Amniotic epithelial cell (primary cell): Measurements from ENCODE around the gene WDR91.

Experiments
- DNase-seq: peaks from one replicate; pipeline ENCODE4 v3.0.0-alpha.2; 2010; ENCODE audit warnings: low read depth

Gene WDR91

DNA sequence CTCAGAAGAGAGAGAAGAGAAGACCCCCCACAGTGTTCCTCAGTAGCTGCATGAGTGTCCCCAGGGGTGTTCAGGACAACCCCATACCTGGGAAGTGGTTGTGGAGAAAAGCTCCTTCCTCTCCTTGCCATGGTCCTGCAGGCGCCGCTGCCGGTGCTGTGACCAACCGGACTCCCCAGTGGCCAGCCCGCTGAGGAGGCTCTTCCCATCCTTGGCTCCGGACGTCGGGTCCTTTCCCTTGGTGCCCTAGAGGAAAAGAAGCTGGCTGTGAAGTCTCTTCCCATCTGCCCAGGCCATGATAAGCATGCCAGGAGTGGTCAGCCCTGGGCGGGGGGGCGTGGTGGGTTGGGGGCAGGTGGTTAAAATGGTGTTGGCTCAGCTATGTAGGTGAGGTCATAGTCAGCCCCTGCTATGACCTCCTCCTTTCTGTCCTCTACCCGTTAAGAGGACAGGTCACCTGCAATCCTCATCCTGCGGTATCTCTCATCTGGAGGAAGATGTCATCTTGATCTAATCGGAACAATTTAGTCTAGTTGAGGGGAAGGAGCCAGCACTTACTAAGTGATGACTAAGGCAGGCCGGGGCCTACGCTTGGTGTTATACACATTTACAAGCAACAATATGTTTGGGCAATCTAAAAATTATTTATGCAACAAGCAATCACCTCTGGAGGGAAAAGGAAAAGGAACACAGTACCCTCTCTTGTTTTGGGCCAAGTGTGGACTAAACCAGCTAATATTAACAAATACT is 13.2 kb downstream of the WDR91 start:
- DNase-seq = peak; percentile 55

DNA sequence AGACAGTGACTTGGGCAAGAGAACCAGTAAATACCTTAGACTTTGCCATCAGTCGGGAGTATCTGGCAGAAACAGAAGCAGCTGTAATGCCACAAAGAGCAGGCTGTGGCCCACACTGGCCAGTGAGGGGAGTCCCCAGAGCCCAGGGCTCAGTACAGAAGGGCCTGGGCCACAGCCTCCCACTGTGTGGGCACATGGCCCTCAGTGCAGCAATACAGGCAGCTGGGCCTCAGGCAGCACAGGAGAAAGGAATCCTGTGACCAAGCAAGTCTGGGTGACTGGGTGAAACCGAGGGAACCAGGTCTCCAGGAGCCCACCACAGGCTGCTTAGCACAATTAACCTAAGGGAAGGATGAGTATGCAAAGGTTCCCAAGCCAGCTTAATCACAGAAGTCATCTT is 14.0 kb downstream of the WDR91 start:
- DNase-seq = no peak

DNA sequence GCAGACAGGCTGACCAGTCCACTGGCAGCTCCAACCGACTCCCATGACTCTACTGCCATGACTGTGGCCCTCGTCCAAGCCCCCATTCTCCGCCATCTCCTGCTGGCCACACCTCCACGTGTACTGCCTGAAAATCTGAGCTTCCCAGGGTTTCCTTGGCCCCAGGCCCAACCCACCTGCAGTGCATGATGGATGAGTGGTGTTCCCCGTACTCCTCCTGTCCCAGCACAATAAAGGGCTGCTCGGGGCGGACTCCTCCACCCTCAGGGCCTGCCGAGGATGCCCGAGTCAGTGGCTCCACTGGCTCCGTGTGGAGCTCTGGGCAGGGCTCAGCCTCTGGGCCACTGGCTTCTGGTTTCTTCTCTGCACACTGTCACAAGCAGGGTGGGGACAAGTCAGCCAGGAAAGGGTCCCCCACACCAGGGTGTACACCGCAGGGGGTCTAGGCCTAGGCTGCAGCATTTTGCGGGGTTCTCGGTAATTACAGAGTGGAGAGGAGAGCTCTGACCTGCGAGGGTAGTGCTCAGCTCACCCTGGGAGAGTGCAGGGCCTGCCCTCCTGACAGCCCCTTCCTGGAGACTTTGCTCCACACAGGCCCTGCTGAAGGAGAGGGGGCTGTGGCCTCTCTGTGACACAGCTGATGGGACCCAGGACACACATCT is 15.2 kb downstream of the WDR91 start:
- DNase-seq = no peak

DNA sequence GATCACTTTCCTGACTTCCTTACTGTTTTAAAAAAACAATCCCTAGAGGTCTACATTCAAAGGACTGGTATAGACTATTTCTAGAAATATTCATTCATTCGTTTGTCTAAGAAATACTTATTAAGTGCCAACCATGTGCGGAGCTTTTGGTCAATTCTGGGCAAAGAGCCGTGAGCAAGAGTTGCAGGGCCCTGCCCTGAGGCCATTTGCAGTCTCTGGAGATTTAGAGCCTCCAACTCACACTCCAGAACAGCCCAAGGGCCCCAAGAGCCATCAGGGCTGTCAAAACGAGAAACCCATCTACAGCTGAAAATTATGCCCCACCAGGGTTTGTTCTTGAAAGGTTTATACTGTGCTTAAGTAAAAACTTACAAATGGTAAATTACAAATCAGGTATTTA is 16.2 kb downstream of the WDR91 start:
- DNase-seq = no peak

DNA sequence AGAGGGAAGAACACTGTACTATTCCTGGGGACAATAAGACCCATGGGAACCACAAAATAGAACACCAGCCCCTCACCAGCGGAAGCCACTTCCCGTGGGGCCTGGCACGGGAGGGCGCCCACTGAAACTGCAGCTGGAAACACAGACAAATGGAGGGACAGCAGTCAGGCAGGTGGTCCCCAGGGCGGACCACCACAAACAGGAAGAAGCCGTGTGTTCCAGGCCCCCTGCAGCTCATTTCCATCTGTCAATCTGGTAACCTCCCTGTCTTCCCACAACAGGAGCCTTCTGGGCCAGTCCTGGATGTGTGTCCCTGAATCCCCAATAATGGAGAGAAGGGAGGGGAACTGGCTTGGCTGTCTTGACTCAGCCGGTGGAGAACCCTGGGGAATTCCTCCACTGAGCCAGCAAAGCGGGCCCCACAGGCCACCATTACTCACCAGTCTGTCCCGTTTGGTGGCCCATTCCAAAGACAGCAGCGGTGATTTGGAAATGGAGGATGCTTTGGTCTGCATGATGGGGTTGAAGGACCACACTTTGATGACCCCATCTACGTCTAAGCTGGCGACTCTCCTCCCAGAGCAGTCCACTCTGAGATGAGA is 16.7 kb downstream of the WDR91 start:
- no peak for DNase-seq

DNA sequence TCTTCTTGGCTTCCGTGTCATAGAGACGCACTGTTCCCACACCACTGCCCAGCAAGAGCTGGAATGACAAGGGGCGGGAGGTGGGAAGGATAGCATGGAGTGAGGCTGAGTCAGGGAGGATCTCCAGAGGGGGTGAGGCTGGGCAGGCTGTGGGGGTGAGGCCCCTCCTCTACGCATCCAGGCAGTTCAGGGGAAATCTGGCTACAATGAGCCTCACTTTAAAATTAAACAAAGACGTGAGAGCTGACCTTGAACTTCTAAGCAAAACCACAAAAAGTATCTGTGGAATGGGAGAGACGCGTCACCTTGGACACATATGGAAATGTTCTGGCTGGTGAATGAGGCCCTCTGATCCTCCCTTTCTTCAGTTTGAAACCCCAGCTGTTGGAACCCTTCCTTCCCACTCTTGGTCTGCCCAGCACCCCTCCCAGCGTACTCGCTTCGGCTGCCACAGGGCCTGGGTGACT is 17.7 kb downstream of the WDR91 start:
- DNase-seq = peak; percentile 98

DNA sequence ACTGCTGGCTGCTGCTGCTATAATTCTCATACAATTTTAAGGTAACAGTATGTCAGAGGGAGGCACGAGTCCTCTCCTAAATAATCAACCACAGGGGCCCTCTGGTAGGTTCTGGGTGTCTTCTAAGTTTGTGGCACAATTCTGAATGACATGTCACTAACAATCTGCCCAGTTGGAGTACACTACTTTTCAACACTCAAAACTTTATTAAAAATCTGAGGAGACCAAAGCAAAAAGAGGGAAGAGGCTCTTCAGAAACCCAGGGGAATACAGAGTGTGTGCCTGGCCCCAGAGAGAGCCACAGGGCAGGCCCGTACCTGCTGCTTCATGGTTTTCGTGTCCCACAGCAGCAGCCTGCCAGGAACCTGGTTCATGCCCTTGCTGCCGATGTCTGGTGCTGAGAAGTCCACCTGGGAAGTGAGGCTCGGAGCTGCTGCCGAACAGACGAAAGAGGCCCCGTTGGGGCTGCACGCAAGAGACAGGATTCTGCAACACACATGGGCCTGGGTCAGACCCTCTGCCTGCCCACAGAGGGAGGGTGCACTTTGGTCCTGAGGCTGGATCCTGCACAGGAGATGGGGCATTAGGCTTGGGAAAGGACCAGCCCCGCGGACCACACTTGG is 18.3 kb downstream of the WDR91 start:
- no peak for DNase-seq

DNA sequence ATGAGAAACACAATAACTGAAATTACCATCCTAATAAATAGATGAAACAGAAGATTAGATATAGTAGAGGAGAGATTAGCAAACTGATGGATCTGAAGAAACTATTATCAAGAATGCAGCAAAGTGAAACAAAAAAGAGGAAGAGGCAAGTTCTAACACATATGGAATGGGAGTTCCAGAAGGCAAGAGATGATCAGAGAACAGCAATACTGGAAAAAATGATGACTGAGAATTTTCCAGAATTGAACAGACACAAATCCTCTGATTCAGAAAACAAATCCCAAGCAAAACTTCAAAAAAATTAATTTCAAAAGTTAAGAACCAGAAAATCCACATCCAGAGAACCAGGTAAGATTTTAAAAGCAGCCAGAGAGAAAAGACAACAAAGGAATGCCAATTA is 20.6 kb downstream of the WDR91 start:
- no peak for DNase-seq

DNA sequence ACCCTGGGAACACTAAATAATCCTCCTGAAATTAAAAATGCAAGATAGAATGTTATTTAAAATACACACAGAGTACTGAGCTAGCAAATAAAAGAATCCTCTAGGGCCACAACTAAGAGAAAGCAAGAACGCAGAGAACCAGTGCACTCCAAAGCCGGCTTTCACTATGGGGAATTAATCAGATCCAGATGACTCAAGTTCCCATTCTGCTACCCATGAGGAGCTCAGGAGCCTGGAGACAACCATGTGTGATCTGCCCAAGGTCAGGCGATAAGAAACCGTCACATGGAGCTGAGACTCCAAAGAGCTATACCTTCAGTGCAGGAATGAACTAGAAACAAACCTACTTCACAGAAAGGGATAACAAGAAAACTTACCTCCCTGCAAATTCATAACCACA is 21.4 kb downstream of the WDR91 start:
- DNase-seq = peak; percentile 53

DNA sequence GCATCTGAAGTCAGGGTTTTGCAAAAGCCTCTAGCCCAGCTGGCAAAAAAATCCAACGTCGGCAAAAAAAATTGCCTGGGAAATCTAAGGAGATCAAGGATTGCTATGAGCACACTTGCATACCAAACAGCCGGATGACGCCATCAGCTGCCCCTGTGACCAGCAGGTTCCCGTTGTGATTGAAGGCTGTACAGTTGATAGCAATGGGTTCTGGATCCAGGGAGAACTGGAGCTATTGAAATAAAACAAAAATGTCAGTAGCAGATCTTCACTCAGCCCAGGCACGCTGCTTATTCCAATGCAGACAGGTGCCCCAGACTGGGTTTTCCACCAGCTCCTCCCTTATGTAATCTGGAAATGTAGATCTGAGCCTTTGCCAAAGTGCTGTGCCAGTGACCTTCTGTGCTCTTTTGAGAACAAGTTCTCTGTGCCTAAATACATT is 22.1 kb downstream of the WDR91 start:
- no peak for DNase-seq

DNA sequence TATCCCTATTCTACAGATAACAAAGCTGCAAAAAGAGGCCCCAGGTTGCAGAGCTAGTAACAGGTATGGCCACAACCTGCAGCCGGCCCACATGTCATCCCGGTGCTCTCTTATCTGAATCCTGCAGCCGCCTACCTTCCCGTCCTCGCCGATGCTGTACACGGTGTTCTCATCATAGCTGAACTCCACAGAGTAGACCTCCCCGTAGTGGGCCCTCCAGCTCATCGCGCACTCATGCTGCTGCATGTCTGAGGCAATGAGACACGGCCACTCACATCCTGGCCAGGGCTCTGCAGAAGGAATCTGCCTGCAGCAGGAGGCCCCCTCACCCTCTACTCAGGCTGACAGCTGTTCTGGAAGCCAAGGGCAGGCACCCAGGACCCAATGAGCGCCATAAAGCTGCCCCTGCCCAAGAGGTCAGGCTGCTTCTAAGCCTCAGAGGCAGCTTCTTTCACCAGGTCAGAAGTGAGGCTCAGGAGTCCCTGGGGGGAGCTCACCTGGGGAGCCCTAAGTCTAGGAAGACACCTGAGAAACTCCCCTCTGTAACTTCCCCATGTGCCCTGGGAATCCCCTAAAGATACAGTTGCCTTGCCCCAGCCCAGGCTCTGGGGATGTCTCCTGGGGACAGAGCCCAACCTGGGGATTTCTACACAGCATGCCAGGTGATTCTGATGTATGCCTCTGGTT is 22.9 kb downstream of the WDR91 start:
- DNase-seq = peak; percentile 62

DNA sequence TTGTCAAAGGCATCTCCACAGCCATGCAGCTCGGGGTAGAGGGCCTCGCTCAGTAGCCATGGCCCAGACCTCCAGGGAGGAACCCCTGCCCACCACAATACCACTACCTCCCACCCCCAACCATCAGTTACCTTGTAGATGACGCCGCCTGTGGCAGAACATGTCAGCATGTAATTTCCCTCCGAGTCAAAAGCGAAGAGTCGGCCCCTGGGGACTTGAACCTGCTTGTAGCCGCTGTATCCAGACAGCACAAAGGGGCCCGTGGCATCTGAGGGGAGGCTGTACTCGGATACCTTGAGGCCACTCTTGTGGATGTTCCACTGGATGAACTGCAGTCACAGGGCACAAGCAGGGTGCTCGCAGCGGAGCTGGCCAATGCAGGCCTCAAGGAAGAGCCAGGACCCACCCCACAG is 24.5 kb downstream of the WDR91 start:
- no peak for DNase-seq

DNA sequence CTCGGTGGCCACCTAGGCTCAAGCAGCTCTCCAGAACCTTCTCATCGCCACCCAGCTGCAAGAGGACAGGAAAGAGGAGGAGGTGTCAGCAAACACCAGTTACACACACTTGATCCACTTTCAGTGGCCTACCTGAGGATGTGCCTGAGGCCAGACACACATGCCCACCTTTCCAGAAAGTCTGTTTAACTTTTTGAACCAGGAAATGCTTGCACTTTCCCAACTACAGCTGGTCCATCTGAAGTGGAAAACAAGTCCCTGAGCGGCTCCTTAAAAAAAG is 25.1 kb downstream of the WDR91 start:
- no peak for DNase-seq

DNA sequence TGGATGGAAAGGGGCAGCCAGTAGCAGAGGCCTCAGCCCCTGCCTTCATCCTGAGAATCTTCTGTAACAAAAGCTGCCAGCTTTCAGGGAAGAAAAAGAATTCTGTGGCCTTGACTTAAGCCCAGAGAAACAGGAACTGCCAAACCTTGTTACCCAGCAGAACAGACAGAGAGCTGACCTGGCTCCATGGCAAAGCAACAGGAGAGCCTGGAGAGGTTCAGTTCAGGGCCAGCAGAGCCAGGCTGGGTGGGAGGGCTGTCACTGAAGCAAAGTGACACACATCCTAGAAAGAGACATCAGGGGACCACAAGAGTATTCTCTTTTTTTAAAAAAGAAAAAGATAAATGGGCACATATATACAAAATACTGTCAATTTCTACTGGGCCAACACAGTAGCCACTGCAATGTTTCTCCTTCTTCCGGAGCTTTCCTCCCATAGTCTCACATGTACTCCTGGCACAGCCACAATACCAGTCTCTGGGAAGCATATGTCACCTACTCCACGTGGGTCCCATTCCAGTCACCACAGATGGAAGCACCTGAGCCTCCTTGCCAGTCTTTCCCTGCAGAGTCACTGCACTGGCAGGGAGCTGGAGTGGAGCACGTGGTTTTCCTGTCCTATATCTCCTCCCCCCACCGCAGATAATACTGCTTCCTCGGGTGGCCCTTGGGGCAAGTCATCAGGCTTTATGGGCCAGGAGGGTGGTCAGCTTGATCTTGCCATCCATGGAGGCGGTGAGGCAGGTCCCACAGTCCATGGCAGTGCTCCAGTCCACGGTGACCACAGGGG is 25.7 kb downstream of the WDR91 start:
- no peak for DNase-seq

DNA sequence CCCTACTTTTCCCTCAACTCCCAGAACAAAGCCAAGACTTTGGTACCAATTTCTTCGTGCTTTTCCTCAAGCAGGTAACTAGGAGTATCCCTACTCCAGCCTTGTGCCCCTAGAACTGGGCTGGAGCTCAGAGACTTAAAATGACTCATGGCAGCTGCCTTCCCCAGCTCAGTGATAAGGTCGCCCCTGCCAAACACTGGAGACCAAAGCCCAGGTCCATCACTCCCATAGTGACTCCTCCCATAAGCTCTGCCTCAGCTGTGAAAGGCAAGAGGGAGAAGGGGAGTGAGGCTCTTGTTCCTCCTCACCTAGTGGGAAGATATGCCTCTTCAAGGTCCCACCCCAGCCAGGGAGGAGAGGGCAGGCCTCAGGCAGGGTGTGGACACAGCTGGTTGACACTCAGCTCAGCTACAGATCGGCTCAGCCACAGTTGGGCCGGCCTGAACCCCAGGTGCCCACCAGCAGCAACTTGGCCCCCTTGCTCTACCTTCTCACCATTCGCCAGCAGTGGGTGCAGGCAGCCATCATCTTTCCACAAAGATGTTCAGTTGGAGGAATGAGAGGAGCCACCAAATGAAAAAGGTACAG is 27.0 kb downstream of the WDR91 start:
- no peak for DNase-seq

DNA sequence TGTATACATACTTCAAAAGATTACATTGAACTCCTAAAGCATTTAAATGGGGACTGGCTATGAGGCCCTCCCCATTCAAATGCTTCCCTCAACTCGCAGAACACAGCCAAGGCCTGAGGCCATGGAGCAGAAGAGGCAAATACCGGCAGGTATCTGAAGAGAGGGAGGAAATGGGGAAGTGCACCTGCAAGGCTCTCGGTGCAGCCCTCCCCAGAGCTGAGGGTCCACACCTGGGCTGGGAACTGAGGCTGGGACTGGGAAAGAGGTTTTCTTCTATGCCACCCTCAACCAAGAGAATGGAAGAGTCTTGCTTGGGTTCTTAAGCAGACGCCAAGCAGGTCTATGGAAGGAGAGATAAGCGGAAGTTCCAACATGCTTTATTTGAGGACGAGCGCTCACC is 27.8 kb downstream of the WDR91 start:
- DNase-seq = no peak

DNA sequence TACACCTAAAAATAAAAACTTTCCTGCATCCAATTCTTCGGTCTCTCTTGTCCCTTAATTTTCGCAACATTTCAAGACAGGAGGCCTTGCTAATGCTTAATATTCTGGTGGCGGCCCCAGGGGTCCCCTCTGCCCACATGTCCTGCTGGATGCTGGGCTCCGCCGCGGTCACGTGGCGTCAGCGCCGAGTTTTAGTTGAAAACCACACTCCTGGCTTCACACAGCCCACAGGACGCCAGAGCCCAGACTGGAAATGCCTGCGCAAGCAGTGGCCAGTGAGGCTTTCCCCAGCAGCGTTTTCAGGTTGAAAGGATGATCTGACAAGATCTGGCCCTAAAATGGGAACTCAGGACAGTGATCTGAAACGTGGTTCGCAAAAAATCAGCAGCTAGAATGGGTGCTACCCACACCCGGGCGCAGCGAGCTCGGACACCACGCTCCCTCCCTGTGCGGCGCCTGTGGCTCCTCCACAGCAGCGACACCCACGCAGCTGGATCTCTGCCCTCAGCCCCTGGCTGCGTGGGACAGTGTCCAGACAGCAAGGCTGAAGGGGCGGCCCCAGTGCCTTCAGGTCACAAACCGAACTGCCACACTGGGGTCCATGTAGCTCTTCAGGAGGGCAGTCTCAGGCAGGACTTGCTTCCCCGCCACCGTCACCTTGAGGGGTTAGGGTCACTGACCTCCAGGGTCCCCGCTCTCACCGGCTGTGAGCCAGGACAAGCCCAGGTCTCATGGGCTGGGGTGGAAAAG is 29.2 kb downstream of the WDR91 start:
- no peak for DNase-seq

DNA sequence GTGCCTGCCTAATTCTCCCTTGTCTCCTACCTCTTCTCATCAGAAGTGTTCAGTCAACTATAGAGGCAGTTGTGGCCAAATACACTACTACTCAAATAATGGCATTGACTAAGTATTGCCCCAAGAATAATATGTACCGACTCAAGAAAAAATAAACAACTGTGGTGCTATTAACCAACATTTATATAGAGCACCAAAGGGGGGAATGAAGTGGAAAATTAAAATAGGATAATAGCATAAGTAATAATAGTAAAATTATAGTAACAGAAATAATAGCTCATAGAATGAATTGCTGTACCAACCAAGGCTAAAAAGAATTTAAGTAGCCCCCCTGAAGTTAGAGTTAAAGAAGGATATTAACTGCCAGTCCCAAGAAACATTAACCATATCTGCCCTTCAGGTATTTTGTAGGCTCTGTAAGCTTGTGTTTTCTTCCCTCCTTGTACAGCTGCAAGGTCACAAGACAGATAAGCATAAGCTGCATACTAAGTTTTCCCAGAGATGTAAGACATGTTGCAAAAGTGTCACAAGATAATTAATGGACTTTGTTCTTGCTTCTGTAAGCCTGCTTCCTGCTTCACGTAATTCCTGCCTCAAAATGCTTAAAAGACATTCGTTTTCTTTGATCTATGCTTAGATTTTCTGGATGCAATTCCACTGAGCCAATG is 29.9 kb downstream of the WDR91 start:
- no peak for DNase-seq

DNA sequence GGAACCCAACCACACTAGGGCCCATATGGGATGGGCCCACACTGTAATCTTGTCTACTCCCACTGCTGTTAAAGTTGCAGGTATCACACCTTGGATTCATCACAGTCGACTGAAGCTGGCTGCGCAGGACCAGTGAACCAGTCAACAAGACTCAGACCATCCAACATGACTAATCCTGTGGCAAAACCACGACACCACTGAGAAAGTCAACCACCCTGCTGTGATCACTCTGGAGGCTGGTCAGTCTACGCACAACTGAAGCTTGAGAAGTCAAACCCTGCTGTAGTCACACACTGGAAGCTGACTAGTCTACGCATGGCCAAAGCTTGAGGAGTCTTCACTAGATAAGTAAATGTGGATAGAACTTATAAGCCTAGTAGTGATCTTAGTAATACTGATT is 31.2 kb downstream of the WDR91 start:
- no peak for DNase-seq

DNA sequence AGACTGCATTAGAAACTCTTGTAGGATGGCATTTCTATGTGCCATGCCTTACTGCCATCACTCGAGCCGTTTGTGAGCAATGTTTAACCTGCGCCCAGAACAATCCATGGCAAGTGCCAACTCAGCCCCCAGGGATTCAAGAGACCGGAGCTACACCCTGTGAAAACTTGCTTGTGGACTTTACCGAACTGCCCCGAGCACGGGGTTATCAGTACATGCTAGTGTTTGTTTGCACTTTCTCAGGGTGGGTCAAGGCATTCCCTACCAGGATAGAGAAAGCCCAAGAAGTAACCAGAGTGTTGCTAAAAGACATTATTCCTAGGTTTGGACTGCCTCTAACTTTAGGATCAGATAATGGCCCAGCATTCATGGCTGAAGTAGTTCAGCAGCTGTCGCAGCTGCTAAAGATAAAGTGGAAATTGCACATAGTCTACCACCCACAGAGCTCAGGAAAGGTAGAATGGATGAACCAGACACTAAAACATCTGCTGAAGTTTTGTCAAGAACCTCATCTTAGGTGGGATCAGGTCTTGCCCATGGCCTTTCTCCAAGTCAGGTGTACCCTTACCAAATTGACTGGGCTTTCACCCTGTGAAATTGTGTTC is 31.9 kb downstream of the WDR91 start:
- no peak for DNase-seq
